PC-3 (cell line): ENCODE results near the gene MYO3A. TPM values are rescaled to one million over a fixed set of nuclear protein-coding genes. Genes with fewer than 3 reads are reported as not detected.

ENCODE experiments used
- ATAC-seq: fragments of 200-7000 bp; cut with Tn5 transposase; 2 replicates; pipeline ENCODE4 v1.9.1; 2020; ENCODE audit warnings: mild to moderate bottlenecking, moderate library complexity
- BruUV-seq: library from RNA; stranded (reverse); fragments of 400-500 nt; replicated peaks from 2 replicates; lab custom pipeline; 2021; lab: Mats Ljungman, UMichigan
- CTCF ChIA-PET: fragments of 300-600 bp; sonication (Branson Sonifier 250); formaldehyde crosslinking; loops from one replicate; lab custom pipeline; 2022; ENCODE audit warnings: antibody characterized with exemption; lab: Charles Lee
- POLR2A ChIA-PET: fragments of 300-600 bp; sonication (Branson Sonifier 250); formaldehyde crosslinking; loops from one replicate; lab custom pipeline; 2022; ENCODE audit warnings: antibody characterized with exemption; ENCODE audit not compliant: unreplicated experiment; lab: Charles Lee
- DNase-seq: peaks from one replicate; pipeline ENCODE4 v3.0.0-alpha.2; 2015
- H2AFZ ChIP-seq: fragments of 300-600 bp; sonication (generic); 2 replicates; pipeline ENCODE4 v1.6.0; 2016; ENCODE audit warnings: antibody characterized with exemption, low read length
- H3F3A ChIP-seq: fragments of 300-600 bp; sonication (generic); one replicate; pipeline ENCODE4 v1.6.0; 2017; ENCODE audit warnings: antibody characterized with exemption, low read length, control low read depth, mild to moderate bottlenecking; ENCODE audit not compliant: unreplicated experiment
- H3K27ac ChIP-seq: fragments of 300-600 bp; sonication (generic); 2 replicates; pipeline ENCODE4 v1.5.1; 2016; ENCODE audit warnings: mild to moderate bottlenecking, low read length
- H3K27me3 ChIP-seq: fragments of 300-600 bp; sonication (generic); 2 replicates; pipeline ENCODE4 v1.6.1; 2016; ENCODE audit warnings: low read length, mixed read lengths
- H3K36me3 ChIP-seq: fragments of 300-600 bp; sonication (generic); 2 replicates; pipeline ENCODE4 v1.6.1; 2016; ENCODE audit warnings: low read depth, mixed run types, low read length, mixed read lengths
- H3K4me1 ChIP-seq: fragments of 300-600 bp; sonication (generic); 2 replicates; pipeline ENCODE4 v1.5.1; 2016; ENCODE audit warnings: low read length; ENCODE audit not compliant: insufficient read depth
- H3K4me2 ChIP-seq: fragments of 300-600 bp; sonication (generic); 2 replicates; pipeline ENCODE4 v1.6.0; 2016; ENCODE audit warnings: low read length
- H3K4me3 ChIP-seq: fragments of 300-600 bp; sonication (generic); 2 replicates; pipeline ENCODE4 v1.5.1; 2016; ENCODE audit warnings: mild to moderate bottlenecking, low read length, mixed read lengths
- H3K79me2 ChIP-seq: fragments of 300-600 bp; sonication (generic); 2 replicates; pipeline ENCODE4 v1.6.1; 2017; ENCODE audit warnings: low read length, mixed read lengths
- H3K9ac ChIP-seq: fragments of 300-600 bp; sonication (generic); 2 replicates; pipeline ENCODE4 v1.6.0; 2016; ENCODE audit warnings: mild to moderate bottlenecking, low read length
- H3K9me2 ChIP-seq: fragments of 300-600 bp; sonication (generic); replicated peaks from 2 replicates; pipeline ENCODE4 v1.6.1; 2016; ENCODE audit warnings: mixed run types, low read length, mixed read lengths
- H3K9me3 ChIP-seq: fragments of 300-600 bp; sonication (generic); 2 replicates; pipeline ENCODE4 v1.6.1; 2016; ENCODE audit warnings: low read length, mixed read lengths
- H4K20me1 ChIP-seq: fragments of 300-600 bp; sonication (generic); 2 replicates; pipeline ENCODE4 v1.6.1; 2016; ENCODE audit warnings: low read length, mixed read lengths
- EZH2 ChIP-seq: fragments of 300-600 bp; sonication (generic); IDR thresholded peaks from one replicate; pipeline ENCODE4 v1.6.1; 2017; ENCODE audit warnings: antibody characterized with exemption, mild to moderate bottlenecking, low read length; ENCODE audit not compliant: unreplicated experiment
- EZH2phosphoT487 ChIP-seq: fragments of 300-600 bp; sonication (generic); IDR thresholded peaks from 2 replicates; pipeline ENCODE4 v1.6.1; 2018; ENCODE audit warnings: mild to moderate bottlenecking, antibody characterized with exemption, low read length, borderline replicate concordance
- intact Hi-C: fragments of 100-400 bp; cut with micrococcal nuclease; formaldehyde crosslinking; loops from 2 replicates; pipeline ENCODE4 v1.9.0; 2023
- total RNA-seq: library from RNA; depleted of rRNA; stranded (reverse); fragments of >200 nt; gene quantifications from 2 replicates; pipeline ENCODE4 v1.2.3, GENCODE V29; 2014
- TF ChIP-seq, protein P1 (sequence below): fragments of 300-600 bp; sonication (generic); conservative IDR thresholded peaks from 2 replicates; pipeline ENCODE4 v1.5.1; 2017; ENCODE audit warnings: antibody characterized with exemption, low read depth, mild to moderate bottlenecking, low read length

Gene MYO3A
- total RNA-seq, 1 experiment from 2014 or later, result not detected

DNA sequence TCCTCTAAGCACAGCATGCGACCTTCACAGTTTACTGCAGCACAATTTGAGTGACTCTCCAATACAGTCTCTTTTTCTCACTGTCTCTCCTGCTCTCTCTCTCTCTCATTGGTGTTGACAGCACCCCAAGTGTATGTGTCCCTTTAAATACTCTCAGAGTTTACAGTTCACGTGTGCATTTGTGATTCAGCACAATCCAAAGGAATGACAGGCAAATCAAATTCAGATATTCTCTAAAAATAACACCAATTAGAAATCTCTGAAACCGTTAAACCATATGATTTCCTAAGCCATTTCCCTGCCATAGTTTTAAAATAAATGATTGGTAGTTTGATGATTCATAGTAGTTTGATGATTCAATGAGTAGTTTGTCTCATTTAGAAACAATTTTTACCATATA, 178.5 kb downstream of the MYO3A start:
- Histone ChIP-seq H3K4me3 (no peak overlapping the region), H3K4me1 (no peaks in the 10 kb centered on the region), H3K9me3 (no peaks in the 10 kb centered on the region), H3K9ac (no peak overlapping the region), H4K20me1 (no peaks in the 10 kb centered on the region), H3K27me3 (no peaks in the 10 kb centered on the region), H3K79me2 (no peaks in the 10 kb centered on the region), H3F3A (no peaks in the 10 kb centered on the region), H3K36me3 (no peaks in the 10 kb centered on the region), H3K4me2 (no peak overlapping the region), H2AFZ (no peak overlapping the region), H3K9me2 (no peaks in the 10 kb centered on the region), H3K27ac (no peak overlapping the region)
- BruUV-seq, result no TSS peak
- no peak for DNase-seq
- no peak for ATAC-seq
- ChIA-PET POLR2A (no interaction called here), CTCF (no interaction called here)
- no peak for TF ChIP-seq EZH2phosphoT487
- no peak for TF ChIP-seq EZH2
- TF ChIP-seq, protein P1, sequence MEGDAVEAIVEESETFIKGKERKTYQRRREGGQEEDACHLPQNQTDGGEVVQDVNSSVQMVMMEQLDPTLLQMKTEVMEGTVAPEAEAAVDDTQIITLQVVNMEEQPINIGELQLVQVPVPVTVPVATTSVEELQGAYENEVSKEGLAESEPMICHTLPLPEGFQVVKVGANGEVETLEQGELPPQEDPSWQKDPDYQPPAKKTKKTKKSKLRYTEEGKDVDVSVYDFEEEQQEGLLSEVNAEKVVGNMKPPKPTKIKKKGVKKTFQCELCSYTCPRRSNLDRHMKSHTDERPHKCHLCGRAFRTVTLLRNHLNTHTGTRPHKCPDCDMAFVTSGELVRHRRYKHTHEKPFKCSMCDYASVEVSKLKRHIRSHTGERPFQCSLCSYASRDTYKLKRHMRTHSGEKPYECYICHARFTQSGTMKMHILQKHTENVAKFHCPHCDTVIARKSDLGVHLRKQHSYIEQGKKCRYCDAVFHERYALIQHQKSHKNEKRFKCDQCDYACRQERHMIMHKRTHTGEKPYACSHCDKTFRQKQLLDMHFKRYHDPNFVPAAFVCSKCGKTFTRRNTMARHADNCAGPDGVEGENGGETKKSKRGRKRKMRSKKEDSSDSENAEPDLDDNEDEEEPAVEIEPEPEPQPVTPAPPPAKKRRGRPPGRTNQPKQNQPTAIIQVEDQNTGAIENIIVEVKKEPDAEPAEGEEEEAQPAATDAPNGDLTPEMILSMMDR, result no peak
- intact Hi-C loops, result no loop called here

DNA sequence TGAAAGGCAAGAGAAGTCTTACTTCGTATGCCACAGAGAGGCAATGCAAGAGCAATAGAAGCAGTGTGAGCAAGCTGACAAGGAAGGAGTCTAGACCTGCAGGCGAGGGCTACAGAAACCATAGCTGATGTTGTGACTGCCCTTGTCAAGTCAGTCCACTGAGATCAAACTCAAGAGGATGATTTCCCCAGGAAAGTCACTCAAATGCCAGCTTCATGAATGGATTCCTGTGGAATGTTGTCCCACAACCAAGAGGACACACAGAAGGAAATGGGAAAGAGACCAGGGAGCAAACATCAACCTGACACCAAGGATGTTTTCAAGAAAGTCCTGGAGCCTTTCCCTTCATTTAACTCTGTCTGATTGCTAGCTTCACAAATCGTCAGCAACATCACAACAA, 204.6 kb downstream of the MYO3A start:
- BruUV-seq, result no TSS peak
- DNase-seq, result no peak
- intact Hi-C loops, result no loop called here
- no peaks in the 10 kb centered on the region for H4K20me1 ChIP-seq
- ChIA-PET CTCF (no interaction called here), POLR2A (no interaction called here)
- no peak for ATAC-seq
- H3F3A ChIP-seq, result no peaks in the 10 kb centered on the region
- H2AFZ ChIP-seq, result no peak overlapping the region
- H3K9me3 ChIP-seq, result no peaks in the 10 kb centered on the region
- no peaks in the 10 kb centered on the region for H3K9me2 ChIP-seq
- no peaks in the 10 kb centered on the region for H3K27me3 ChIP-seq
- no peak overlapping the region for H3K4me2 ChIP-seq
- no peak overlapping the region for H3K9ac ChIP-seq
- H3K36me3 ChIP-seq, result no peaks in the 10 kb centered on the region
- H3K4me3 ChIP-seq, result no peak overlapping the region
- TF ChIP-seq, protein P1, result no peak
- TF ChIP-seq EZH2 (no peak), EZH2phosphoT487 (no peak)
- no peaks in the 10 kb centered on the region for H3K4me1 ChIP-seq
- no peak overlapping the region for H3K27ac ChIP-seq
- no peaks in the 10 kb centered on the region for H3K79me2 ChIP-seq

DNA sequence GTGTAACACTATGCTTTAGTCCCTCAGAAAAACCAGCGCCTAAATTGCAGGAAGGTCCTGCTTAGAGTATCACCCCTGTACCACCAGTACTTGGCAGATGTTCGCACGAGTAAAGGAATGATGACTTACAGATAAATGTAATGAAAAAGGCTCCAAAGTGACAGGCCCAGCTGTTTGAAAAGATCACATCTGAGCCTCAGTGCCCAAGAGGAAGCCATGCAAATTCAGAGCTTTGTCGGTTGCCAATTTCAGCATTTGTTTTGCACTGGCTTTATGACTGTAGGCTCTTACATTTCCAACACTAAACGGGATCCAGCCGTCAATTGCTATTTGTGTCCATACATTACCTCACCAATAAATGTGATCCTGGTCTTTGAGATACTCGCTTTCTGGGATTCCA, 222.0 kb downstream of the MYO3A start:
- no peaks in the 10 kb centered on the region for H3K9me3 ChIP-seq
- no peaks in the 10 kb centered on the region for H3K9me2 ChIP-seq
- no peak for DNase-seq
- TF ChIP-seq EZH2 (no peak), EZH2phosphoT487 (no peak)
- TF ChIP-seq, protein P1, result no peak
- intact Hi-C loops, result no loop called here
- H3K4me2 ChIP-seq, result no peak overlapping the region
- no TSS peak for BruUV-seq
- no peaks in the 10 kb centered on the region for H3K36me3 ChIP-seq
- H3K27ac ChIP-seq, result no peak overlapping the region
- H3K4me1 ChIP-seq, result no peaks in the 10 kb centered on the region
- no peak overlapping the region for H2AFZ ChIP-seq
- no peak overlapping the region for H3K9ac ChIP-seq
- ChIA-PET POLR2A (no interaction called here), CTCF (no interaction called here)
- no peaks in the 10 kb centered on the region for H4K20me1 ChIP-seq
- no peaks in the 10 kb centered on the region for H3K79me2 ChIP-seq
- no peaks in the 10 kb centered on the region for H3F3A ChIP-seq
- no peak overlapping the region for H3K4me3 ChIP-seq
- ATAC-seq, result no peak
- no peaks in the 10 kb centered on the region for H3K27me3 ChIP-seq
